Pancreas (tissue), 10 donors: Measurements from ENCODE around the gene GAS6. TPM values are rescaled to one million over a fixed set of nuclear protein-coding genes. Genes with fewer than 3 reads are reported as not detected.
"Not testable (repeated sequence)": the region's sequence is repeated elsewhere in the genome, so short reads cannot be mapped to it uniquely, and the experiment has no call there.

Experiments
- ATAC-seq, 4 donors: fragments of 200-7000 bp; cut with Tn5 transposase; one replicate each; pipeline versions ENCODE4 v1.8.0 to v1.9.1; 2020; ENCODE audit warnings: mild to moderate bottlenecking in 4 of 4, moderate library complexity in 4 of 4
- DNase-seq, 6 donors: peaks; one replicate each; pipeline ENCODE4 v3.0.0-alpha.2; 2020
- FAIRE-seq: peaks from 2 replicates; lab custom pipeline; 2012; peaks lifted over from hg19 to GRCh38; lab: Jason Lieb, UNC
- H3K27ac ChIP-seq, 4 donors: fragments of 200-600 bp; sonication (generic); 1 replicate in 3 of 4; 2 replicates in 1 of 4; pipeline versions ENCODE4 v1.5.0 to v1.8.0; 2020
- H3K27me3 ChIP-seq, 4 donors: fragments of 200-600 bp; one replicate each; pipeline ENCODE4 v1.8.0; 2021
- H3K36me3 ChIP-seq, 3 donors: fragments of 200-600 bp; sonication (generic) in 1 of 3; one replicate each; pipeline versions ENCODE4 v1.5.0 to v1.8.0; 2020 to 2021
- H3K4me1 ChIP-seq, 3 donors: fragments of 200-600 bp; one replicate each; pipeline ENCODE4 v1.8.0; 2021
- H3K4me3 ChIP-seq, 4 donors: fragments of 200-600 bp; sonication (generic) in 2 of 4; one replicate each; pipeline versions ENCODE4 v1.5.0 to v1.8.0; 2020 to 2021
- H3K9me3 ChIP-seq, 4 donors: fragments of 200-600 bp; one replicate each; pipeline ENCODE4 v1.8.0; 2021
- CTCF ChIP-seq, 4 donors: fragments of 200-600 bp; sonication (generic) in 3 of 4; IDR thresholded peaks; one replicate each; pipeline versions ENCODE4 v1.5.0 to v1.8.0; 2021; ENCODE audit warnings: antibody characterized with exemption in 4 of 4
- WGBS, 2 donors: extraction: QIAGEN DNeasy Blood & Tissue Kit; methylation state at CpG; one replicate each; pipeline ENCODE4 v1.1.7; 2013; 5-methylcytosine and 5-hydroxymethylcytosine counted together
- intact Hi-C, 3 donors: fragments of 100-400 bp; cut with DNase I; formaldehyde crosslinking; loops; one replicate each; pipeline versions ENCODE4 v1.11.1 to v1.14.2; 2022
- polyA plus RNA-seq, 2 donors: library from polyadenylated mRNA; stranded (reverse); fragments of 200-250 nt; gene quantifications; one replicate each; pipeline ENCODE4 v1.2.3, GENCODE V29; 2013
- total RNA-seq, 6 donors: library from RNA; stranded (reverse); fragmentation: NEBNext Ultra II Directional in 4 of 6; extraction: Animal tissue kit (Norgen Biotek cat#: 25700) in 4 of 6; gene quantifications; one replicate each; pipeline versions ENCODE4 v1.2.1 to v1.2.4, GENCODE V29; 2021 to 2023
- donor health status: healthy with polysubstance abuse.
- donor health status: DM: no; HTN: no; CAD: no; lungs with moderate emphysema.
- donor health status: DM: no; HTN: no; CAD: no.
- donor health status: control.
- donor health status: control.
- donor health status: Bipolar disorder and iron deficiency.
- donor health status: DM: yes; HTN: yes; CAD: no.
- donor health status: DM: no; HTN: no; CAD: no.
- donor health status: DM: no; HTN: no; CAD: no.
- donor health status: DM: yes; HTN: yes; CAD: no.

The GAS6 gene
- total and polyA plus RNA-seq, 8 donors, result 24.3 to 124 (median 42.2) TPM

- no peak overlapping the region for H3K4me3 ChIP-seq
- ATAC-seq (no peak), FAIRE-seq (no peak), DNase-seq (peak in 2 of 6 donors; percentile 12 to 41)
- no peak for TF ChIP-seq CTCF (IDR thresholded peaks at IDR 0.05)
- no peaks in the 10 kb centered on the region for H3K27me3 ChIP-seq
- H3K27ac ChIP-seq, result no peak overlapping the region
- 90 to 93% methylated on average over 20 of the region's 20 CpGs for WGBS, 2 donors
- H3K4me1 ChIP-seq, result no peaks in the 10 kb centered on the region
- H3K9me3 ChIP-seq, result no peaks in the 10 kb centered on the region
- intact Hi-C loops, result loop anchor here in 1 of 3 donors (10.0 kb wide), 1 partner anchor 106 kb away; no protein-coding TSS in a partner anchor
- H3K36me3 ChIP-seq, result peaks cover 0 to 13% (median under 1%) of the 10 kb centered on the region in 3 donors
Measured at GRCh38 chr13:113828282-113828825, 35.5 kb downstream of the GAS6 start.

- DNase-seq (peak in 1 of 6 donors; percentile 32), ATAC-seq (no peak), FAIRE-seq (no peak)
- Histone ChIP-seq H3K27me3 (no peaks in the 10 kb centered on the region), H3K36me3 (peaks cover 0 to 20% (median 6%) of the 10 kb centered on the region in 3 donors), H3K9me3 (no peaks in the 10 kb centered on the region), H3K4me3 (no peak overlapping the region), H3K27ac (no peak overlapping the region), H3K4me1 (no peaks in the 10 kb centered on the region)
- TF ChIP-seq CTCF (IDR thresholded peaks at IDR 0.05), result no peak
- WGBS, 2 donors, result 91 to 92% methylated on average over 19 of the region's 19 CpGs
- intact Hi-C loops, result loop anchor here in 1 of 3 donors (10.0 kb wide), 1 partner anchor 108 kb away; no protein-coding TSS in a partner anchor
Measured at GRCh38 chr13:113827021-113827420, 36.9 kb downstream of the GAS6 start.

- H3K9me3 ChIP-seq, DNase-seq, H3K4me1 ChIP-seq, ATAC-seq, H3K27ac ChIP-seq, H3K27me3 ChIP-seq, H3K4me3 ChIP-seq, FAIRE-seq: not testable (repeated sequence)
- WGBS, 2 donors, result 90% methylated on average over 31 to 35 of the region's 35 CpGs
- peaks cover 0 to 24% (median 6%) of the 10 kb centered on the region in 3 donors for H3K36me3 ChIP-seq
- intact Hi-C loops, result loop anchor here in 1 of 3 donors (10.0 kb wide), 1 partner anchor 108 kb away; no protein-coding TSS in a partner anchor
Measured at GRCh38 chr13:113826446-113826845, 37.4 kb downstream of the GAS6 start.

- DNase-seq (peak in 1 of 6 donors; percentile 66), FAIRE-seq (no peak), ATAC-seq (no peak)
- Histone ChIP-seq H3K4me1 (no peaks in the 10 kb centered on the region), H3K27ac (no peak overlapping the region), H3K4me3 (no peak overlapping the region), H3K36me3 (peaks cover 0 to 24% (median 6%) of the 10 kb centered on the region in 3 donors), H3K27me3 (no peaks in the 10 kb centered on the region), H3K9me3 (no peaks in the 10 kb centered on the region)
- no peak for TF ChIP-seq CTCF (IDR thresholded peaks at IDR 0.05)
- WGBS, 2 donors, result 79 to 89% methylated on average over 16 of the region's 16 CpGs
- intact Hi-C loops, result loop anchor here in 1 of 3 donors (10.0 kb wide), 1 partner anchor 109 kb away; no protein-coding TSS in a partner anchor
Measured at GRCh38 chr13:113825841-113826240, 38.0 kb downstream of the GAS6 start.

GRCh38 chr13:113823771-113824170, 40.1 kb downstream of the GAS6 start:
- H3K27me3 ChIP-seq, result no peaks in the 10 kb centered on the region
- H3K9me3 ChIP-seq, result no peaks in the 10 kb centered on the region
- FAIRE-seq (no peak), DNase-seq (no peak), ATAC-seq (no peak)
- no peak for TF ChIP-seq CTCF (IDR thresholded peaks at IDR 0.05)
- intact Hi-C loops, result loop anchor here in 1 of 3 donors (10.0 kb wide), 1 partner anchor 111 kb away; no protein-coding TSS in a partner anchor
- no peak overlapping the region for H3K27ac ChIP-seq
- no peak overlapping the region for H3K4me3 ChIP-seq
- WGBS, 2 donors, result 83 to 87% methylated on average over 19 of the region's 19 CpGs
- peaks cover 0 to 24% (median 6%) of the 10 kb centered on the region in 3 donors for H3K36me3 ChIP-seq
- H3K4me1 ChIP-seq, result no peaks in the 10 kb centered on the region
